ENCODE results near the gene PDCD4.

PDCD4 gene

GRCh38 chr10:110918269-110918642 is 46.5 kb downstream of the PDCD4 start:
- DNase-seq (ENCODE audit: low read depth), result peak; percentile 81
- TF ChIP-seq CTCF (IDR thresholded peaks at IDR 0.05; ENCODE audit: low read depth, low read length, missing control alignments), result no peak
- H3K4me3 ChIP-seq (ENCODE audit: low read depth, low read length), result peak overlapping the region; percentile 89

GRCh38 chr10:110918643-110919348 is 47.1 kb downstream of the PDCD4 start, which contains the start of gene BBIP1:
Gene BBIP1 (minus strand): TSS chr10:110919180. CDS start chr10:110918157, 1,023 bp downstream.
- DNase-seq (ENCODE audit: low read depth), result peak; percentile 99

GRCh38 chr10:110919349-110919931 is 47.7 kb downstream of the PDCD4 start, which contains the start of gene SHOC2:
Gene SHOC2 (plus strand): TSS chr10:110919604. CDS start chr10:110964359, 44,755 bp downstream.
- peak within 1 kb of the TSS; percentile 92 for H3K4me3 ChIP-seq (ENCODE audit: low read depth, low read length)
- DNase-seq (ENCODE audit: low read depth), result no peak
- peak; percentile 38 for TF ChIP-seq CTCF (IDR thresholded peaks at IDR 0.05; ENCODE audit: low read depth, low read length, missing control alignments)

More at GRCh38 chr10:110918643-110919348, 47.1 kb downstream of the PDCD4 start, which contains the start of gene BBIP1:
- H3K4me3 ChIP-seq (ENCODE audit: low read depth, low read length), result peak within 1 kb of the TSS; percentile 92
- TF ChIP-seq CTCF (IDR thresholded peaks at IDR 0.05; ENCODE audit: low read depth, low read length, missing control alignments), result no peak

- peak overlapping the region; percentile 92 for H3K4me3 ChIP-seq (ENCODE audit: low read depth, low read length)
- peak; percentile 78 for DNase-seq (ENCODE audit: low read depth)
- TF ChIP-seq CTCF (IDR thresholded peaks at IDR 0.05; ENCODE audit: low read depth, low read length, missing control alignments), result no peak
These were observed 48.5 kb downstream of the PDCD4 start for GRCh38 chr10:110919971-110920881.

GRCh38 chr10:110923856-110924493 is 52.2 kb downstream of the PDCD4 start:
- H3K4me3 ChIP-seq (ENCODE audit: low read depth, low read length), result peak overlapping the region; percentile 14; the same call in 1 of the 2 replicates
- no peak for TF ChIP-seq CTCF (IDR thresholded peaks at IDR 0.05; ENCODE audit: low read depth, low read length, missing control alignments)
- peak; percentile 19 for DNase-seq (ENCODE audit: low read depth)

GRCh38 chr10:110927461-110927860 is 55.7 kb downstream of the PDCD4 start:
- DNase-seq (ENCODE audit: low read depth), result no peak
- H3K4me3 ChIP-seq (ENCODE audit: low read depth, low read length), result no peak overlapping the region
- no peak for TF ChIP-seq CTCF (IDR thresholded peaks at IDR 0.05; ENCODE audit: low read depth, low read length, missing control alignments)
